Measurements from ENCODE around the gene BPIFB4.
"Not testable (repeated sequence)": the region's sequence is repeated elsewhere in the genome, so short reads cannot be mapped to it uniquely, and the experiment has no call there.

Gene BPIFB4

GRCh38 chr20:33122297-33122696 is 42.9 kb downstream of the BPIFB4 start:
- not testable (repeated sequence) for DNase-seq

GRCh38 chr20:33124261-33124660 is 44.8 kb downstream of the BPIFB4 start:
- DNase-seq = no peak

- DNase-seq = no peak
These were observed 45.6 kb downstream of the BPIFB4 start for GRCh38 chr20:33124994-33125393.

- DNase-seq = no peak
These were observed 46.5 kb downstream of the BPIFB4 start for GRCh38 chr20:33125983-33126382.

GRCh38 chr20:33127422-33128097 is 48.1 kb downstream of the BPIFB4 start:
- no peak for DNase-seq

GRCh38 chr20:33130568-33131061 is 51.2 kb downstream of the BPIFB4 start:
- no peak for DNase-seq

- no peak for DNase-seq
These were observed 52.6 kb downstream of the BPIFB4 start for GRCh38 chr20:33131949-33132473.

GRCh38 chr20:33132513-33133372 is 53.3 kb downstream of the BPIFB4 start:
- no peak for DNase-seq

GRCh38 chr20:33133373-33133941 is 54.0 kb downstream of the BPIFB4 start:
- DNase-seq = no peak

GRCh38 chr20:33137195-33137594 is 57.8 kb downstream of the BPIFB4 start:
- no peak for DNase-seq

GRCh38 chr20:33139467-33139866 is 60.0 kb downstream of the BPIFB4 start:
- DNase-seq = no peak

GRCh38 chr20:33145521-33145920 is 66.1 kb downstream of the BPIFB4 start:
- DNase-seq = no peak

- DNase-seq = no peak
These were observed 67.9 kb downstream of the BPIFB4 start for GRCh38 chr20:33147299-33147698.

GRCh38 chr20:33148040-33148439 is 68.6 kb downstream of the BPIFB4 start:
- DNase-seq = no peak

GRCh38 chr20:33154252-33154651 is 74.8 kb downstream of the BPIFB4 start:
- no peak for DNase-seq

GRCh38 chr20:33158637-33159385 is 79.4 kb downstream of the BPIFB4 start:
- DNase-seq = no peak

- no peak for DNase-seq
These were observed 80.3 kb downstream of the BPIFB4 start for GRCh38 chr20:33159713-33160112.

- no peak for DNase-seq
These were observed 81.2 kb downstream of the BPIFB4 start for GRCh38 chr20:33160681-33161080.
